Fibroblast of skin of left quadriceps (primary cell): ENCODE data around the gene SAMSN1.
"Not testable (repeated sequence)": the region's sequence is repeated elsewhere in the genome, so short reads cannot be mapped to it uniquely, and the experiment has no call there.

Source experiments
- DNase-seq, 2 experiments: peaks; one replicate each; pipeline ENCODE4 v3.0.0-alpha.2; 2013; ENCODE audit warnings: low read depth in 2 of 2

Gene SAMSN1

DNA sequence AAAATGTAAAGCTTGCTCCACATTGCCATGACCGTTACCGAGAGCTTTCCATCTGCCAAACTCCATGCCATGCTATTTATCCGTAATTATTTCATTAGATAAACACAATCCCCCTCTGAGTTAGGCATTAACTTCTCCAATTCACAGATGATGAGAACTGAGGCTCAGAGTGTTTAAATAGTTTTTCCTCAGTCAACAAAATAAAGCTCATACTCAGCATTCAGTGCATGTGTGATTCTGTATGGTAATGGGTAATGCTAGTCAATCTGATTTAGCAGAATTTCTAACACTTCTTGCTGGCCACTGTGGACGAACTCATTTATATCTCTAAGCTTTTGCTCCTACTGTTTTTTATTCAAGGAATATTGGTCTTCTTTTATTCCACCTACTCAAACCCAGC is 17.3 kb downstream of the SAMSN1 start:
- no peak for DNase-seq

DNA sequence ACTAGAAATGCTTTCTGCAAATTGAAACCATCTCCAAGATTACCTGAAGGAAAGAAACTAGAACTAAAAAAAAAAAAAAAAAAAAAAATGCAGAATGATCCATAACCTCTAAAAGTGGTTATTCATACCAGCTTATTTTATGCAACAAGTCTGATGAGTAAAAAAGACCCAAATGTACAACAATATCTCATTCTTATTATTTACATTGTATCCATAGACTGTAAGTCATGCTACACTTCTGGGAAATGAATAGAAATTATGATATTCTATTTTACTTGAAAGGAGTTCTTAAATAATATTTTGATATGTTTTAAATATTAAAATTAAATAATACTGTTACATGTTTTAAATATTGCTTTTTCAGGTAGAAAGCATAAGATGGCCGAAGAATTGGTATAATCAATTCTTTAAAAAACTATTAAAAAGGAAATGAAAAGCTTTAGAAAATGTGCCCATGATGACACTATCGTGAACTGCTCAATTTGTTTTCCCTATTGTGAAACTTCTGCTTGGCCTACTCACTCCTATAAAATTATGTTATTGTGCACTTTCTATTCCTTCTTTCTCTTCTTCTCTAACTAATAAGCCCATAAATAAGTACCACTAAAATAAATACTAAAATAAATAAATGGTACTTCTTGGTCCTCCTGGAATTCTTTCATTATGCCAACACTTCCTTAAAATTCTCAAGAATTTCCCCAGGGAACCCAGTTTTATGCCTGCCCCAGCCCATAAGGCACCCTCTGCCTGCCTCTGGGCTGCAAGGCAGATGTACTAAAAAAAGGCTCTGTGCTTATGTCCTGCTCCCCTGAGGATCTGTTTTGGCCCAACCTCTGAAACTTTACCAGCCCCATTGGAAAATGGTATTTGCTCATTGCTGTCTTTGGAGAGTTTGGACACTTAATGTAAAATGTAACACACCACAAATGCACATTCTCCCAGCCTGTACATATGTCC is 18.1 kb downstream of the SAMSN1 start:
- no peak for DNase-seq

DNA sequence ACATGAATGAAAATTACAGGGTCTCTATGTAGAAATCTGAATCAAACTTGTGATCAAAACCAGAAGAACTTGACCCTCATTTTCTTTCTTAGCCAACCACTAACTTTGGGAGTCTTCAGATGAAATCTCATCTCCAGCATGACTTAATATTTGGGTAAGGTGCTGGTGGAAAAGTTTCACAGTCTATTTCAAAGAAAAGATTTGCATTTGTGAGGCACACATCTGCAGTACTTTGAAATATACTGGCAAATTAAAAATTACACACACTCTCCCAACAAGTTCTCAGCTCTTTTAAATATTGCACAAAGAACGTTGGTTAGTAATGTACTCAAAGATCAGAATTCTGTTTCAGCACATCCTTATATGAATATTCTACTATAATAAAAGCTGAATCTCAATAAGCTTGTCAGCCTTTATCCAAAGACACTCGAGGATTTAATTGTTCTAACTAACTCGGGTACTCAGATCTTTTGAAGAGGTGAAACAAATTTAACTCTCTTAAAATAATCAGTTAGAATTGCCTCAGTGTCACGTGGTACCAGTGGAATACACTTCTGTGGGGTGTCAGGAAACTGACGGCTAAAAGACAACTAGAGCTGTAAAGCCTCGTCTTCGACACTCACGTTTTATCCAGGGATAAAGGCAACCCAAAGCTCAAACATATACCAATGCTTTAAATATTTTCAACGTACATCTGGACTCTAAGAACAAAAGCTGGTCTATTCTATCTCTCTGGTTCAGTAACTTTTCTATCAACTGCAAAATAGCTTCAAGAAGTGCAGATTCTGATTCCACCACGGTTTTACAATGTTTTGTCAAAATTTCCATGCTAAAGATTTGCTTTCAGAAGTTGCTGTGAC is 19.0 kb downstream of the SAMSN1 start:
- no peak for DNase-seq

DNA sequence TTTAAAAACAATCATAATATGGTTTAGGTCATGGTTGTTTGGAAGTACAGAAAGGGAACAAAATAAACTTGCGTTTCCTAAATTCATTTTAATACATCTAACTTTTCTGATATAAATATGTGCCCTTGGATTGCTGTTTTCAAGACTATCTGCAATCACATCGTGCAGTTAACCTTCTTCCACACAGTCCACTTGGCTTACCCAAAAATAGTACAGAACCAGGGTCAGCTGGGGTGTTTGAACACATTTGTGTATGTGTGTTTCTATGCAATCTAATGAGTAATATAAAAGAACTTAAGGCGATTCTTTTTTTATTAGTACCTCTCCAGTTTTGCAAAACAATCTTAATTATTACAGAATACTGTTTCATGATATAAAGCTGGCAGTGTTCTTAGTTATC is 19.9 kb downstream of the SAMSN1 start:
- no peak for DNase-seq

DNA sequence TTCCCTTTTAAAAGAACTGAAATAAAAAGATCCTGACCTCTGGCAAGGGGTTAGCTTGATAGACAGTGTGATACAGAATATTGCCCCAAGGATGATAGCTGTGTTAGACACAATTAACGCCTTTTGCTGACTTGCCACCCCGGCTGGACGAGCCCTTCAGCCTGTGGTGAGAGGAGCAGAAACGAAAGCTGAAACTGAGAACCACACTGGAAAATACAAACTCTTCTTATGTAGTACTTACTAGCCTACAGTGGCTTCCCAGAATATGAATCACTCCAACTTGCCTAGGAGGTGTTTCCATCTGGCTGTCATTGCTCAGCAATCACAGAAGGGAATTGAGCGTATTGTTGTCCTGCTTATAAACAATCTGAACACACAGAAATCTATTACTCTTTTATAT is 22.9 kb downstream of the SAMSN1 start:
- DNase-seq: no peak

DNA sequence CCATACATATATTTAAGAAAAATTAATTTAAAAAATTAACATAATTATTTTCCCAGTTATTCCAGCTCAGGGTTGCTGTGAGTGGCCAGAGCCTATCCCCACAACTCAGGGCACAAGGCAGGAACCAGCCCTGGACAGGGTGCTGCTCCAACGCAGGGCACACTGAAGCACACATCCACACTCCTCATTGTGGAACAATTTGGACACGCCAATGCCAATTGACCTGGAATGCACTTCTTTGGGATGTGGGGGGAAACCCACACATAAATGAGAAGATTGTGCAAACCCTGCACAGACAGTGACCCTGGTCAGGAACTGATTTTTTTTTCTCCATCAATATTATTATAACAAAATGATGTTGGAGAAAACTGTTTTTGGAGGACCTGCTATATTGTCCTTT is 23.4 kb downstream of the SAMSN1 start:
- no peak for DNase-seq

DNA sequence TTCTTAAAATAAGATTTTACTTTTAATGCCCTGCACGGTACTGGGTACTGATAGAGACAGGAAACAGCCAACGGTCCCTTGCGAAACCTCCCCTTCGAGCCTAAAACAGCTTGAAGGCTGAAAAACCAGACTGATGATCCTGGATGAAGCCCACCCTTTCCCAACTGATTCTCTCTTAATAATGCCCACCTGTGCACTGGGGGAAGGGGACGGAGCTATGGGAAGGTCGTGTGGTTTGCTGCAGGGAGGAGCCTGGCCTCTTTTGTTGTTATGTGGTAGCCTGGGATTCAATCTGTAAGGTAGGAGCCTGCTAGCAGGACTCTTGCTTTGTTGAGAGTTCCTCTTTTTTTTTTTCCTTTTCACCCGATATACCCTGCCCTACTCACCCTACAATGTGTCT is 25.6 kb downstream of the SAMSN1 start:
- DNase-seq: no peak

DNA sequence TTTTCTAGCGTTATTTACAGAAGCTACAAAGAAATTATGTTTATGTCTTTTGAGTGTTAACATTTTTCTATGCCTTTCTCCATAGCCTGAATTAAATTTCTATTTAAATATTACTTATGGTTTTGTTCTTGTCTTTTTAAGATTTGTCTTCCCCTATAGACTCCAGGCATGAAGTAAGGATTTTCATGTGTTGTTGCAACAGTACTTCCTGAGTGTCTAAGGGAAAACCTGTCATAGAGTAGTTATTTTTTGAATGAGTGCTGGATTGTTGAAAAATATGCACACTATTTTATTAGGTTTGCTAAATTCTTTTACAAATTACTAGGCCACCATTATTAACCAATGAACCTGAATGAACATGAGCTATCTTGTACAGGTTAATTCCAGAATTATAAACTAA is 27.1 kb downstream of the SAMSN1 start:
- DNase-seq: no peak

DNA sequence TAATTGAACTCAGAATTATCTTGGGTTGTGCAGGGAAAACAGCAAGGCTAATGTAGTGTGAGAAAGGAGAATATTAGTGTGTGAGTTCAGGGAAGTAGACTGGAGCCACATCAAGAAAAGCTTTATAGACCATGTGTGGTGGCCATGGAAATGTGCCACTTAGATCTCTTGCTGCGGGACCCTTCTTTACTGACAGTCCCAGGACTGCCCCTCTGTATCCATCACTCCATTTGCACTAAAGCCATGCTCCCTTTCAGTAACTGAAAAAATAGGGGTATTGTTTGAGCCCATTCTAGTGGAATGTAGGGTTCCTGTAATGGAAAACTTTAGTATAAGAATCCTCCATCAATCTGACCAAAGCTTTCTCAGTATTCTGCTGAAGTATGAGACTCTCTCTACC is 32.3 kb downstream of the SAMSN1 start:
- no peak for DNase-seq

DNA sequence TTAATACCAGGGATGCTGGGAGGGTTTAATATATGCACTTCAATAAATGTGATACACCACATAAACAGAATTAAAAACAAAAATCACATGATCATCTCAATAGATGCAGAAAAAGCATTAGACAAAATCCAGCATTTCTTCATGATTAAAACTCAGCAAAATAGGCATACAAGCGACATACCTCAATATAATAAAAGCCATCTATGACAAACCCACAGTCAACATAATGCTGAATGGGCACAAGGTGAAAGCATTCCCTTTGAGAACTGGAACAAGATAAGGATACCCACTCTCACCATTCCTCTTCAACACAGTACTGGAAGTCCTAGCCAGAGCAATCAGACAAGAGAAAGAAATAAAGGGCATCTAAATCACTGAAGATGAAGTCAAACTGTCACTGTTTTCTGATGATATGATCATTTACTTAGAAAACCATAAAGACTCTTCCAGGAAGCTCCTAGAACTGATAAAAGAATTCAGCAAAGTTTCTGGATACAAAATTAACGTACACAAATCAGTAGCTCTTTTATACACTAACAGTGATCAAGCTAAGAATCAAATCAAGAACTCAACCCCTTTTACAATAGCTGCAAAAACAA is 39.2 kb downstream of the SAMSN1 start:
- not testable (repeated sequence) for DNase-seq

DNA sequence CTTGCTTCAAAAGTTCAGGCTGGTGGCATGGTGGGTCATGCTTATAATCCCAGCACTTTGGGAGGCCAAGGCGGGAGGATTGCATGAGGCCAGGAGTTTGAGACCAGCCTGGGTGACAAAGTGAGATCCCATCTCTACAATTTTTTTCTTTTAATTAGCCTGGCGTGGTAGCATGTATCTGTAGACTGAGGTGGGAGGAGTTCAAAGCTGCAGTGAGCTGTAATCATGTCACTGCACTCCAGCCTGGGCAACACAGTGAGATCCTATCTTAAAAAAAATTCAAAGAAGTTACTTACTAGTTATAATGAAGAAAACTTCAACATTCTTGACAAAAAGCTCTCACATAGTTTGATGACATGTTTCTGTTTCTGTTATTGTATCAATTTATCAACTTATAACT is 45.2 kb downstream of the SAMSN1 start:
- DNase-seq: no peak

DNA sequence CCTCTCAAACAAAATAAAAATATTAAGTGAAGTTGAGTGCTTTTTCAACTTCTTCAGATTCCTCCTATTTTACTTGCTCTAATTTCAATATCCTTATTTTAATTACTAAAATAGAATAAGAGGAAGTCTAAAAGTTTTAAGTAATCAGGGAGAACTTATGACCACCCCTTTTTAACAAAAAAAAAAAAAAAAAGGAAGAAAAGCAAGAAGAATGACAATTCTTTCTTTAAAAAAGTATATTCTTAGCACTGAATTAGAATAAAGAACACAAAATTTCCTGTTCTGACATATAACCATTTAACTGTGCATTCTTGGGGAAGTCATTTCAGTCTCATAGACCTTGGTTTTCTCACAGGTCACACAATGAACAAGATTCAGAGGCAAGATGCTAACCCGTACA is 46.8 kb downstream of the SAMSN1 start:
- DNase-seq: no peak

DNA sequence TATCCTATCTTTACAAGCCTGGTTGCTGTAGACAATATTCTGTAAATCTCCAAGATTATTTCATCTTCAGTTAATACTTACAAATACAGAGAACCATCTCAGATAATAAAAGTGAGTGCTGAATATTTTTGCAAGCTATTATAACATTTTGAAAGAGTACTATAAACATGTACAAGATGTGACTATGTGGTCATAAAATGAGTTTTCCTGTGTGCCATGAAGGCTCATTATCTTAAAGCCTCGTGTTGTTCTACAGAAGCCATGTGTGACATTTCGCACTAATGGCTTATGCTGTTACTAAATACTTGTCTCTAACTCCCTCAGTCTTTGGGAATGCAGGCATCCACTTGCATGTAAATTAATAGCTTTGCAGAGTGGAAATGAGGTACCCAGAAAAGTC is 48.3 kb downstream of the SAMSN1 start:
- no peak for DNase-seq

DNA sequence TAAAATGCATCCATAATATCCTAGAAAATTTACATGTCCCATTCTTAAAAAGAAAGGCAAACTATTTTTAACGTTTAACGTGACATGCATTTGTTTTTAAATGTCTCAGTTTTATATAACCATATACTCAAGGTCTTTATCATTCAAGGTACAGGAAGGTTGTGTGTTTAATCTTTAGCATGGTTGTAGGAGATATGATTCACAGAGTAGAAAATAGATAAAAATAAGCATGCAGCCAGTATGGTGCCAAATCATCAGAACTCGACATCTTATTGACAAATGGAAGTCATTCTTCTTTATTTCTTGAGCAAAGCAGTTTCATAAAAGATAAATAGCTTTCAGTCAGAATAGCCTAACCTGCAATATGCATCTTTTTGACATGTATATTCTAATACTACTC is 51.0 kb downstream of the SAMSN1 start:
- DNase-seq: no peak

DNA sequence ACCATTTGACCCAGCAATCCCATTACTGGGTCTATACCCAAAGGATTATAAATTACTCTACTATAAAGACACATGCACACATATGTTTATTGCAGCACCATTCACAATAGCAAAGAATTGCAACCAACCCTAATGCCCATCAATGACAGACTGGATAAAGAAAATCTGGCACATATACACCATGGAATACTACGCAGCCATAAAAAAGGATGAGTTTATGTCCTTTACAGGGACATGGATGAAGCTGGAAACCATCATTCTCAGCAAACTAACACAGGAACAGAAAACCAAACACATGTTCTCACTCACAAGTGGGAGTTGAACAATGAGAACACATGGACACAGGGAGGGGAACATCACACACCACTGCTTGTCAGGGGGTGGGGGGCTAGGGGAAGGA is 51.9 kb downstream of the SAMSN1 start:
- DNase-seq: not testable (repeated sequence)

DNA sequence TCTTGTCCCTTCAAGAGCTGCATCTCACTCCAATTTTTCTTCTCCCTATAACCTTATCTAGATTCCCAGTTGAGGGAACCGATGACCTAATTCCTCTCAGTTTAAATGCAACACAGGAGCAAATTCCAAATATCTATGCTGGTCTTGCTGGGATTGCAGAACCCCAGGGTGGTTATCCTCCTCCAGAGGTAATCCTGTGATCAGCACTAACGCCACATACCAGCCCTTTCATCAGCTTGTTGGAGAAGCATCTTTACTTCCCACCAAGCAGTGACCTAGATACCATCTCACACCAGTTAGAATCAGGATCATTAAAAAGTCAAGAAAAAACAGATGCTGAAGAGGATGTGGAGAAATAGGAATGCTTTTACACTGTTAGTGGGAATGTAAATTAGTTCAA is 52.4 kb downstream of the SAMSN1 start:
- no peak for DNase-seq

DNA sequence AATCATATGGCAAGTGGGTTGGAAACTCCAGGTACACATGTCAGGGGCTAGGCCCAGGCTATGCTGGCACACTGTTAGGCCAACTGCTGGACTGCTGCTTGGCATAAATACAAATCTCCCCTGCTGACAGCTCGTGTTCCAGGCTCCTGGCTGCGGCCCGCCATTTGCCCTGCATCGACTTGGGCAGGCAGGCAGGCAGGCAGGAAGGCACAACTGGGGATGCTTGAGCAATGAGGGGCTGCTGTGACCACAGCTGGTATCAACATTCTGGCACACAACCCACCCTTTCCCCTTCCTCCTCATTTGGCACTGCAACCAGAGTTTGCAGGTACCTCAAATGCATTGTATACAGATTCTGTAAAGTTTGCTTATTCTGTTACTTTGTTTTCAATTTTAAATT is 53.2 kb downstream of the SAMSN1 start:
- no peak for DNase-seq

DNA sequence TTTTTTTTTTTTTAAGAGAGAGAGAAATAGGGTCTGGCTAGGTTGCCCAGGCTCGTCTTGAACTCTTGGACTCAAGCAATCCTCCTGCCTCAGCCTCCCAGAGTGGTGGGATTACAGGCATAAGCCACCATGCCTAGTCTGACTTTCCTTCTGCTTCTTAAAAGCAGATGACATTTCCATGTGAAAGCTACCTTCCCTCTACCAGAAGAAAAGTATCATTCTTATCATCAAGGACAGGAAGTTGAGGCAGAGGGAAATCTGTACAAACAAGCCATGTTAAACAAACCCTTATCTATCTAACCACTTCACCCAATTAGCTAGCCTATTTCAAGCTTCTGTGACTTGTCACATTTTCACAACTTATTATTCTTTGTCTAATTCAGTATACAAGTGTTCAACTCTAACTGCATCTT is 54.8 kb downstream of the SAMSN1 start:
- no peak for DNase-seq

DNA sequence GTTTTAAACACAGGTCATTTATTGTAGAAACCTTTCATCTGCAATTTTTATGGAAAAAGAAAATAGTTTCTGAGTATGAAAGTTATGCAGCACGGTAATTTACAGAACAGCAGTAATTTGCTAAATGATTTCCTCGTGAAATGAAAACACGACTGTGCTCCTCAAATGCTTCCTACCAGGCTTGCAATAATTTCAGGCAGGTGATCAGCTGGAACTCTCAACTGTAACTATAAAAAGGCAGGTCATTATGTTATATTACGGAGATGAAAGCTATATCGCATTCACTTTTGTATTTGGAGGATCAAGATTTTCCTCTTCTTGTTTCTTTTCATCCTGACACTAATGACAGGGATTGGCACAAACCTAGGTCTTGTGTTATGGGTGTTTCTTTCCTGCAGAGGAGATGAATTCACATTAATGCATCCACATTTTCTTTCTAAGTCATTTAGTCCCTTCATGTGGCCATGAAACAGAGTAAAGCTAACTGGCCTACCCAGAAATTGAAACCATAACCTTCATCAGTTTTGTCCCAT is 57.4 kb downstream of the SAMSN1 start:
- DNase-seq: no peak

DNA sequence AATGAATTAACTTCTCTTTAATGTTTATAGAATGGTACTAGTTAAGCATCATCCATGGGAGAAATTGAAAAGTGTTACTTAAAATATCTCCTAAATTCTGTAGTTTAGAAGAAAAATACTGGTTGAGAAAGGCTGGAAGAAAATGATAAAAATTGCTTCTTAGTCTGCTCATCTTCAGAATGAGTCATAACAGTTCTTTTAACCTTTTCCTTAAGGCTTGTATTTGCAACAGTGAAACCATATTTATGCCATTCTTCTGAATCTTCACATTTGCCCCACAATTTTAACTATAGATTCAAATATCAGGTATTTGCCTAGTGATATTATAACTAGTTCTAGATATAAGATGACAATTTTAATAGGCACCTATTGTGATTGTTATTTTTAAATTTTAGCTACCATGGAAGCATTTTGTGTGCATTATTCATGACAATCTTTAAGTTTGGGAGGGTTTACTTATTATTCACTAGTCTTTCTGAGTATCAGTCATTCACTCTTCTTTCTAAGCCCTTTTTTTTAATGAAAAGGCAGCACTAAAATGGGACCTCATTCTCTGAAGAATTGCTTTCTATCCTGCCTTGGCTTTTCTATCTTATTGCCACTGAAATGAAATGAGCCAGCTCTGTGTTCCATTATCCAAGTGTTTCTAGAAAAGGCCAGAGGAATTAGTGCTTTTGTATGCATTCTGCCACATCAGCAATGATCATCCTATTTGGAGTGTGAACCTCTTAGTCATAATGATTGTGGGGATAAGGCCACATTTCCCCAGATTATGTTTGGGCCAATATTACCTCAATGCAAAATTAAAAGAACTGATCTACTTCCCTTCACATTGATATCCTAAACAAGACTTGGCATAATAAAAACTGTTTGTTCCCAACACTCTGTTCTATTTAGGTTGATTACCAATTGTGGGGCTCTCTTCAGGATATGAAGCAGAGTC is 58.4 kb downstream of the SAMSN1 start:
- no peak for DNase-seq

DNA sequence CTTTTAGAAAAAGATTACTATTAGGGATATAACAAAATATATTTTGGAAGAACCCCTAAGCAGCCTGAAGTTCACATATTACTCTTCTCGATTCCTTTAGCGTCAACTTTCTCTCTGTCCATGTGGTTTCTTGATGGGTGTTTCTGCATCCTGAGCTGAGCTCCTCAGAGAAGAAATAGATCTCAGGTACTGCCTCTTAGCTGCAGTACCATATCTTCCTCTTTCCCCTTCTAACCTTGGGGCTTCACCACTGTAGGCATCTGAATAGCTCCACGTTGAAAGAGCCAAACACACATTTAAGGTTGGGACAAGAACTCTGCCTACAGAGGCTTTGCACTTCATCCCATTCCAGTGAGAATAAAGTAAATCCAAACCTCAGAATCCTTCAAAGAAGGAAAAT is 59.2 kb downstream of the SAMSN1 start:
- no peak for DNase-seq
